Measurements from ENCODE around the gene CARD8. TPM values are rescaled to one million over a fixed set of nuclear protein-coding genes. Genes with fewer than 3 reads are reported as not detected.
"Not testable (repeated sequence)": the region's sequence is repeated elsewhere in the genome, so short reads cannot be mapped to it uniquely, and the experiment has no call there.

CARD8 gene
- total RNA-seq, 1 donor from 2014 or later, result 6.3 TPM

GRCh38 chr19:48237057-48237456, 18.7 kb downstream of the CARD8 start:
- no peak for TF ChIP-seq CTCF (conservative IDR thresholded peaks at IDR 0.05; ENCODE audit: low read depth, low read length)
- no peak for DNase-seq (ENCODE audit: low read depth)
- no peak overlapping the region for H3K4me3 ChIP-seq (ENCODE audit: low read depth, low read length)

GRCh38 chr19:48230555-48231129, 25.1 kb downstream of the CARD8 start:
- TF ChIP-seq CTCF (conservative IDR thresholded peaks at IDR 0.05; ENCODE audit: low read depth, low read length), result no peak
- no peak overlapping the region for H3K4me3 ChIP-seq (ENCODE audit: low read depth, low read length)
- no peak for DNase-seq (ENCODE audit: low read depth)

GRCh38 chr19:48221628-48222027, 34.1 kb downstream of the CARD8 start:
- DNase-seq (ENCODE audit: low read depth), result no peak
- no peak for TF ChIP-seq CTCF (conservative IDR thresholded peaks at IDR 0.05; ENCODE audit: low read depth, low read length)
- H3K4me3 ChIP-seq (ENCODE audit: low read depth, low read length), result no peak overlapping the region

GRCh38 chr19:48220784-48221183, 34.9 kb downstream of the CARD8 start:
- not testable (repeated sequence) for DNase-seq (ENCODE audit: low read depth); H3K4me3 ChIP-seq (ENCODE audit: low read depth, low read length)

GRCh38 chr19:48218997-48219396, 36.7 kb downstream of the CARD8 start:
- no peak for TF ChIP-seq CTCF (conservative IDR thresholded peaks at IDR 0.05; ENCODE audit: low read depth, low read length)
- H3K4me3 ChIP-seq (ENCODE audit: low read depth, low read length), result no peak overlapping the region
- no peak for DNase-seq (ENCODE audit: low read depth)

- no peak overlapping the region for H3K4me3 ChIP-seq (ENCODE audit: low read depth, low read length)
- DNase-seq (ENCODE audit: low read depth), result no peak
- no peak for TF ChIP-seq CTCF (conservative IDR thresholded peaks at IDR 0.05; ENCODE audit: low read depth, low read length)
Measured at GRCh38 chr19:48216933-48217332, 38.8 kb downstream of the CARD8 start.

- no peak for DNase-seq (ENCODE audit: low read depth)
- H3K4me3 ChIP-seq (ENCODE audit: low read depth, low read length), result peak overlapping the region; percentile 52
- no peak for TF ChIP-seq CTCF (conservative IDR thresholded peaks at IDR 0.05; ENCODE audit: low read depth, low read length)
Measured at GRCh38 chr19:48213959-48214358, 41.8 kb downstream of the CARD8 start.
